K562 (cell line): ENCODE results near the gene URB2. TPM values are rescaled to one million over a fixed set of nuclear protein-coding genes. Genes with fewer than 3 reads are reported as not detected.

ENCODE experiments used
- ATAC-seq: fragments of 200-7000 bp; cut with Tn5 transposase; 3 replicates; pipeline ENCODE4 v1.9.1; 2020; ENCODE audit warnings: moderate library complexity
- BruUV-seq: library from RNA; stranded (reverse); fragments of 400-500 nt; replicated peaks from 2 replicates; lab custom pipeline; 2021; lab: Mats Ljungman, UMichigan
- CTCF ChIA-PET: fragments of 300-600 bp; formaldehyde crosslinking; extraction: SDS; loops from one replicate; lab custom pipeline; 2021; ENCODE audit warnings: low intra/inter-chr PET ratio; lab: Yijun Ruan, JAX
- POLR2A ChIA-PET: fragments of 300-600, 350-650 bp; sonication (Branson Sonifier 250); formaldehyde crosslinking; extraction: SDS; loops from one replicate; lab custom pipeline; 2021; ENCODE audit warnings: antibody characterized with exemption, inconsistent platforms; lab: Yijun Ruan, JAX
- DNase-seq, 4 experiments: peaks; one replicate each; pipeline versions ENCODE4 v3.0.0 to v3.0.0-alpha.2; 2011 to 2018; ENCODE audit warnings: low spot score in 3 of 4, mixed read lengths in 3 of 4; ENCODE audit errors: extremely low read depth in 1 of 4
- FAIRE-seq: peaks from 2 replicates; lab custom pipeline; 2011; peaks lifted over from hg19 to GRCh38; lab: Jason Lieb, UNC
- H2AFZ ChIP-seq: 2 replicates; pipeline ENCODE4 v1.6.0; 2011; ENCODE audit warnings: low read depth, low read length, control low read depth, inconsistent platforms
- H3K27ac ChIP-seq: fragments of 200-600 bp; 3 replicates; pipeline ENCODE4 v1.8.0; 2011; ENCODE audit warnings: low read depth, mild to moderate bottlenecking, control low read depth, inconsistent platforms, low read length, moderate library complexity, mixed read lengths; ENCODE audit errors: extremely low read depth
- H3K27me3 ChIP-seq, 2 experiments: fragments of 300-600 bp in 1 of 2; 2 replicates in 1 of 2; 3 replicates in 1 of 2; pipeline versions ENCODE4 v1.6.0 to v1.8.0; 2011; ENCODE audit warnings: inconsistent platforms in 2 of 2, low read length in 2 of 2, mild to moderate bottlenecking in 1 of 2, mixed read lengths in 1 of 2, moderate library complexity in 1 of 2; ENCODE audit not compliant: control insufficient read depth in 2 of 2, insufficient read depth in 2 of 2
- H3K36me3 ChIP-seq: fragments of 300-600 bp; 3 replicates; pipeline ENCODE4 v1.8.0; 2011; ENCODE audit warnings: mild to moderate bottlenecking, low read length, inconsistent platforms; ENCODE audit not compliant: control insufficient read depth, insufficient read depth
- H3K4me1 ChIP-seq, 2 experiments: fragments of 200-600 bp in 1 of 2; replicated peaks in 1 of 2; 2 replicates in 1 of 2; 3 replicates in 1 of 2; pipeline versions ENCODE4 v1.5.1 to v1.8.0; 2011; ENCODE audit warnings: inconsistent platforms in 2 of 2, low read length in 2 of 2, mild to moderate bottlenecking in 1 of 2, mixed read lengths in 1 of 2, moderate library complexity in 1 of 2; ENCODE audit not compliant: control insufficient read depth in 2 of 2, insufficient read depth in 2 of 2
- H3K4me2 ChIP-seq: 2 replicates; pipeline ENCODE4 v1.6.1; 2011; ENCODE audit warnings: low read length, control low read depth, inconsistent platforms, mixed read lengths; ENCODE audit not compliant: insufficient read depth
- H3K4me3 ChIP-seq: fragments of 200-600 bp; sonication (generic), shearing (Covaris generic); 2 replicates; pipeline ENCODE4 v1.5.1; 2016; ENCODE audit warnings: control low read depth, inconsistent platforms
- H3K79me2 ChIP-seq: fragments of 200-600 bp; 3 replicates; pipeline ENCODE4 v1.8.0; 2011; ENCODE audit warnings: low read length, inconsistent platforms; ENCODE audit not compliant: control insufficient read depth, insufficient read depth
- H3K9ac ChIP-seq, 2 experiments: 2 replicates each; pipeline versions ENCODE4 v1.6.0 to v1.6.1; 2011; ENCODE audit warnings: low read depth in 2 of 2, low read length in 2 of 2, control low read depth in 1 of 2, inconsistent platforms in 1 of 2, mild to moderate bottlenecking in 1 of 2, mixed read lengths in 1 of 2; ENCODE audit not compliant: insufficient read depth in 1 of 2
- H3K9me1 ChIP-seq: one replicate; pipeline ENCODE4 v1.6.0; 2011; ENCODE audit warnings: inconsistent platforms, mild to moderate bottlenecking, low read length, moderate library complexity; ENCODE audit not compliant: control insufficient read depth, insufficient read depth
- H3K9me3 ChIP-seq: replicated peaks from 2 replicates; pipeline ENCODE4 v1.5.1; 2011; ENCODE audit warnings: low read depth, low read length, inconsistent platforms; ENCODE audit not compliant: control insufficient read depth, insufficient read depth
- H4K20me1 ChIP-seq: replicated peaks from 2 replicates; pipeline ENCODE4 v1.6.1; 2011; ENCODE audit warnings: low read length, inconsistent platforms, mixed read lengths; ENCODE audit not compliant: control insufficient read depth, insufficient read depth
- ESRRB ChIP-seq: fragments of 250-450 bp; sonication (Bioruptor Pico); IDR thresholded peaks from 2 replicates; pipeline ENCODE4 v1.5.0; 2020; ENCODE audit warnings: mild to moderate bottlenecking, moderate library complexity, borderline replicate concordance
- EZH2 ChIP-seq: IDR thresholded peaks from 2 replicates; pipeline ENCODE4 v1.6.1; 2012; ENCODE audit warnings: low read depth, mild to moderate bottlenecking, inconsistent platforms, low read length, borderline replicate concordance
- IRF2 ChIP-seq: sonication (generic); formaldehyde crosslinking; IDR thresholded peaks from 2 replicates; pipeline ENCODE4 v1.8.1; 2022; ENCODE audit warnings: mild to moderate bottlenecking, missing genetic modification reagents
- MECOM ChIP-seq: fragments of 250-450 bp; sonication (Bioruptor Pico); IDR thresholded peaks from 2 replicates; pipeline ENCODE4 v1.8.0; 2022; ENCODE audit warnings: inconsistent platforms
- NFE2 ChIP-seq: IDR thresholded peaks from 2 replicates; pipeline ENCODE4 v1.6.1; 2014; ENCODE audit warnings: antibody characterized with exemption, low read depth
- NFXL1 ChIP-seq: fragments of 450-650 bp; formaldehyde crosslinking; IDR thresholded peaks from 2 replicates; pipeline ENCODE4 v1.4.0; 2021; ENCODE audit warnings: mild to moderate bottlenecking
- NR2F6 ChIP-seq: fragments of 450-650 bp; formaldehyde crosslinking; IDR thresholded peaks from 2 replicates; pipeline ENCODE4 v1.4.0; 2020; ENCODE audit warnings: mild to moderate bottlenecking
- RBM15 ChIP-seq: fragments of 200-400 bp; formaldehyde crosslinking; IDR thresholded peaks from 2 replicates; pipeline ENCODE4 v1.6.1; 2018; ENCODE audit warnings: mild to moderate bottlenecking, low read length, moderate library complexity; ENCODE audit not compliant: insufficient read depth
- SOX6 ChIP-seq: fragments of 450-650 bp; IDR thresholded peaks from 2 replicates; pipeline ENCODE4 v1.6.1; 2014; ENCODE audit warnings: mild to moderate bottlenecking
- SUPT5H ChIP-seq: fragments of 450-650 bp; IDR thresholded peaks from 2 replicates; pipeline ENCODE4 v1.6.1; 2016
- VEZF1 ChIP-seq: fragments of 200-800 bp; sonication (Bioruptor generic); IDR thresholded peaks from 2 replicates; pipeline ENCODE4 v1.6.1; 2017; ENCODE audit warnings: missing genetic modification characterization, missing compliant biosample characterization
- ZBTB8A ChIP-seq: fragments of 450-650 bp; IDR thresholded peaks from 2 replicates; pipeline ENCODE4 v1.6.1; 2018; ENCODE audit warnings: mild to moderate bottlenecking, moderate library complexity; ENCODE audit not compliant: partially characterized antibody
- ZNF280B ChIP-seq: fragments of 250-450 bp; sonication (Bioruptor Pico); IDR thresholded peaks from 2 replicates; pipeline ENCODE4 v1.5.1; 2021; ENCODE audit warnings: mild to moderate bottlenecking
- ZNF408 ChIP-seq: fragments of 250-450 bp; sonication (Bioruptor Pico); IDR thresholded peaks from 2 replicates; pipeline ENCODE4 v1.4.0; 2020; ENCODE audit warnings: low read depth, mild to moderate bottlenecking, moderate library complexity
- WGBS: fragments of 100-300 bp; shearing (Covaris generic); methylation state at CpG from one replicate; pipeline ENCODE4 v1.1.6; 2016; ENCODE audit warnings: low coverage, mixed read lengths; ENCODE audit not compliant: insufficient coverage; ENCODE audit errors: missing lambda C conversion rate; 5-methylcytosine and 5-hydroxymethylcytosine counted together
- in situ Hi-C: fragments of 300-500 bp; cut with MboI; formaldehyde crosslinking; loops from 4 replicates; pipeline ENCODE4 v1.15.0; 2018; ENCODE audit warnings: inconsistent platforms, mixed read lengths
- intact Hi-C: fragments of 100-400 bp; cut with micrococcal nuclease; formaldehyde crosslinking; loops from 2 replicates; pipeline ENCODE4 v1.14.2; 2022
- polyA plus RNA-seq, 8 experiments: library from polyadenylated mRNA; depleted of rRNA in 4 of 8; stranded (reverse) in 5 of 8; unstranded in 3 of 8; fragments of >200 nt; fragmentation: Nextera tagmentation in 2 of 8; fragmentation: Illumina TruSeq in 1 of 8; extraction: Ambion mirVana in 2 of 8; extraction: Trizol in 1 of 8; gene quantifications; 2 replicates each; pipeline versions ENCODE4 v1.2.1 to v1.2.3, GENCODE V29; 2011 to 2014; ENCODE audit warnings: inconsistent platforms in 1 of 8, missing spikeins in 1 of 8
- total RNA-seq, 7 experiments: library from RNA; depleted of rRNA in 6 of 7; stranded (reverse); fragments of >200 nt in 6 of 7; fragmentation: Illumina TruSeq in 2 of 7; extraction: Trizol in 2 of 7; gene quantifications; 2 replicates each; pipeline versions ENCODE4 v1.2.1 to v1.2.3, GENCODE V29; 2011 to 2021; ENCODE audit warnings: low replicate concordance in 1 of 7
- TF ChIP-seq, protein P1 (sequence below): IDR thresholded peaks from 3 replicates; pipeline ENCODE4 v1.6.1; 2011; ENCODE audit warnings: borderline replicate concordance, mild to moderate bottlenecking; ENCODE audit not compliant: insufficient read length, insufficient read depth
- TF ChIP-seq, protein P2 (sequence below), 2 experiments: fragments of 250-450 bp in 1 of 2; fragments of 450-650 bp in 1 of 2; sonication (Bioruptor Pico) in 1 of 2; IDR thresholded peaks; 2 replicates each; pipeline versions ENCODE4 v1.6.1 to v1.8.0; 2016 to 2021; ENCODE audit warnings: mild to moderate bottlenecking in 2 of 2, moderate library complexity in 2 of 2, missing compliant biosample characterization in 1 of 2, missing genetic modification characterization in 1 of 2
- TF ChIP-seq, protein P3 (sequence below): sonication (generic); formaldehyde crosslinking; IDR thresholded peaks from 2 replicates; pipeline ENCODE4 v1.8.0; 2022; ENCODE audit warnings: mild to moderate bottlenecking, missing genetic modification reagents

URB2 gene
- total and polyA plus RNA-seq, 9 of the 15 experiments (the other 6 are each of a cell fraction or from before 2014, with no cell fraction given), result 2.8 to 28.3 (median 19.0) TPM

- DNase-seq, result no peak
- POLR2A ChIA-PET, result interaction anchor here (0.7 to 1.7 kb wide), 7 partner anchors 8 to 130 kb away, joined by 3 to 6 read pairs (median 4); partner anchors contain the start of gene ABCB10
- Histone ChIP-seq H3K79me2 (no peaks in the 10 kb centered on the region), H3K9me1 (no peaks in the 10 kb centered on the region), H3K36me3 (no peaks in the 10 kb centered on the region), H3K9me3 (no peaks in the 10 kb centered on the region), H3K27ac (no peak overlapping the region), H4K20me1 (no peaks in the 10 kb centered on the region), H3K4me2 (no peak overlapping the region), H3K27me3 (peaks cover 21 to 24% of the 10 kb centered on the region in 2 experiments; a peak in 4 of 5 replicates), H3K4me3 (no peak overlapping the region), H3K4me1 (peaks cover 0 to 4% of the 10 kb centered on the region in 2 experiments; a peak in 2 of 5 replicates), H3K9ac (peak overlapping the region in 1 of 2 experiments; percentile 49; a peak in 2 of 4 replicates), H2AFZ (no peak overlapping the region)
- in situ Hi-C loops, result no loop called here
- CTCF ChIA-PET, result interaction anchor here (0.6 to 0.7 kb wide), 2 partner anchors 30 to 857 kb away, joined by 3 read pairs; no protein-coding TSS in a partner anchor
- peak; percentile 67 for ATAC-seq
- WGBS, result 10% methylated on average over 9 of the region's 9 CpGs
- BruUV-seq, result no TSS peak
- intact Hi-C loops, result no loop called here
- FAIRE-seq, result peak; percentile 6
- TF ChIP-seq EZH2 (0 out of 2 replicates have a peak, but pooled peaks have one; percentile 53), NFE2 (no peak), ZBTB8A (no peak), SUPT5H (no peak), RBM15 (no peak), ESRRB (CRISPR knock-in tag) (no peak), MECOM (CRISPR knock-in tag) (no peak), NR2F6 (CRISPR knock-in tag) (no peak), ZNF408 (CRISPR knock-in tag) (no peak), VEZF1 (CRISPR knock-in tag) (no peak), IRF2 (CRISPR knock-in tag) (no peak), ZNF280B (CRISPR knock-in tag) (no peak), NFXL1 (CRISPR knock-in tag) (no peak), SOX6 (no peak)
- TF ChIP-seq, protein P1, sequence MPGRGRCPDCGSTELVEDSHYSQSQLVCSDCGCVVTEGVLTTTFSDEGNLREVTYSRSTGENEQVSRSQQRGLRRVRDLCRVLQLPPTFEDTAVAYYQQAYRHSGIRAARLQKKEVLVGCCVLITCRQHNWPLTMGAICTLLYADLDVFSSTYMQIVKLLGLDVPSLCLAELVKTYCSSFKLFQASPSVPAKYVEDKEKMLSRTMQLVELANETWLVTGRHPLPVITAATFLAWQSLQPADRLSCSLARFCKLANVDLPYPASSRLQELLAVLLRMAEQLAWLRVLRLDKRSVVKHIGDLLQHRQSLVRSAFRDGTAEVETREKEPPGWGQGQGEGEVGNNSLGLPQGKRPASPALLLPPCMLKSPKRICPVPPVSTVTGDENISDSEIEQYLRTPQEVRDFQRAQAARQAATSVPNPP, result no peak
- TF ChIP-seq, protein P2, sequence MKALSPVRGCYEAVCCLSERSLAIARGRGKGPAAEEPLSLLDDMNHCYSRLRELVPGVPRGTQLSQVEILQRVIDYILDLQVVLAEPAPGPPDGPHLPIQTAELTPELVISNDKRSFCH (CRISPR knock-in tag; IDR thresholded peaks at IDR 0.05), result no peak
- TF ChIP-seq, protein P2 (tag; IDR thresholded peaks at IDR 0.05), result no peak
- TF ChIP-seq, protein P3, sequence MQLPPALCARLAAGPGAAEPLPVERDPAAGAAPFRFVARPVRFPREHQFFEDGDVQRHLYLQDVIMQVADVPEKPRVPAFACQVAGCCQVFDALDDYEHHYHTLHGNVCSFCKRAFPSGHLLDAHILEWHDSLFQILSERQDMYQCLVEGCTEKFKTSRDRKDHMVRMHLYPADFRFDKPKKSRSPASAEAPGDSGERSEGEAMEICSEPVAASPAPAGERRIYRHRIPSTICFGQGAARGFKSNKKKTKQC (CRISPR knock-in tag), result no peak
These were observed 46.9 kb upstream of the URB2 start for GRCh38 chr1:229579059-229579673.
